ENCODE results near the gene SLC6A12. TPM values are rescaled to one million over a fixed set of nuclear protein-coding genes. Genes with fewer than 3 reads are reported as not detected.
A peak's percentile ranks its signal among the peaks of the same experiment; 100 is the strongest.

The SLC6A12 gene
- total RNA-seq, 1 donor from 2014 or later, result not detected

GRCh38 chr12:165862-166368, 48.0 kb downstream of the SLC6A12 start:
- Histone ChIP-seq H3K4me1 (no peaks in the 10 kb centered on the region), H3K36me3 (no peaks in the 10 kb centered on the region), H3K27me3 (no peaks in the 10 kb centered on the region), H3K9me3 (no peaks in the 10 kb centered on the region), H3K27ac (no peak overlapping the region), H3K4me3 (no peak overlapping the region)
- intact Hi-C loops (cut with DNase I), result no loop called here
- TF ChIP-seq POLR2AphosphoS5 (IDR thresholded peaks at IDR 0.05; ENCODE audit: insufficient read depth in 1 of 2, low read depth in 1 of 2) (no peak), POLR2A (IDR thresholded peaks at IDR 0.05) (no peak)
- TF ChIP-seq, protein P1, sequence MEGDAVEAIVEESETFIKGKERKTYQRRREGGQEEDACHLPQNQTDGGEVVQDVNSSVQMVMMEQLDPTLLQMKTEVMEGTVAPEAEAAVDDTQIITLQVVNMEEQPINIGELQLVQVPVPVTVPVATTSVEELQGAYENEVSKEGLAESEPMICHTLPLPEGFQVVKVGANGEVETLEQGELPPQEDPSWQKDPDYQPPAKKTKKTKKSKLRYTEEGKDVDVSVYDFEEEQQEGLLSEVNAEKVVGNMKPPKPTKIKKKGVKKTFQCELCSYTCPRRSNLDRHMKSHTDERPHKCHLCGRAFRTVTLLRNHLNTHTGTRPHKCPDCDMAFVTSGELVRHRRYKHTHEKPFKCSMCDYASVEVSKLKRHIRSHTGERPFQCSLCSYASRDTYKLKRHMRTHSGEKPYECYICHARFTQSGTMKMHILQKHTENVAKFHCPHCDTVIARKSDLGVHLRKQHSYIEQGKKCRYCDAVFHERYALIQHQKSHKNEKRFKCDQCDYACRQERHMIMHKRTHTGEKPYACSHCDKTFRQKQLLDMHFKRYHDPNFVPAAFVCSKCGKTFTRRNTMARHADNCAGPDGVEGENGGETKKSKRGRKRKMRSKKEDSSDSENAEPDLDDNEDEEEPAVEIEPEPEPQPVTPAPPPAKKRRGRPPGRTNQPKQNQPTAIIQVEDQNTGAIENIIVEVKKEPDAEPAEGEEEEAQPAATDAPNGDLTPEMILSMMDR (IDR thresholded peaks at IDR 0.05), result no peak
- no peak for DNase-seq (ENCODE audit: extremely low spot score in 2 of 2)

DNA sequence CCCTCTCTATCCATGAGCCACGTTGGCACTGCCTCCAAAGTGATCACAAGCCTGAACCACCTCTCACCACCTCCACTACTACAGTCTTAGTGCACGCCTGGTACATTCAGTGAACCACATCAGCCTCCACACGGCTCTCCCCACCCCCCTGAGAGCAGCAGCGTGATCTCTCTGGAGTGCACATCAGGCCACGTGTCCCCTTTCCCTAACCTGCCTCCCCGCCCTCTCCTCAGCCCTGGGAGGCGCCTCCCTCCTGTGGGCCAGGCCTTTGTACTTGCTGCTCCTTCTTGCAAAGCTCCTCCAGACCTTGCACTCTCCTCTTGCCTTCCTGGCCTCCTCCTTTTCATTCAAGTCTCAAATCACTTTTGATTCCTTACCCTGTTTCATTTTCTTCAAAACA, 49.8 kb downstream of the SLC6A12 start:
- Histone ChIP-seq H3K4me1 (no peaks in the 10 kb centered on the region), H3K9me3 (no peaks in the 10 kb centered on the region), H3K36me3 (no peaks in the 10 kb centered on the region), H3K27me3 (no peaks in the 10 kb centered on the region), H3K4me3 (no peak overlapping the region), H3K27ac (no peak overlapping the region)
- intact Hi-C loops (cut with DNase I), result no loop called here
- no peak for DNase-seq (ENCODE audit: extremely low spot score in 2 of 2)
- TF ChIP-seq, protein P1 (IDR thresholded peaks at IDR 0.05), result no peak
- TF ChIP-seq POLR2A (IDR thresholded peaks at IDR 0.05) (no peak), POLR2AphosphoS5 (IDR thresholded peaks at IDR 0.05; ENCODE audit: insufficient read depth in 1 of 2, low read depth in 1 of 2) (no peak)

DNA sequence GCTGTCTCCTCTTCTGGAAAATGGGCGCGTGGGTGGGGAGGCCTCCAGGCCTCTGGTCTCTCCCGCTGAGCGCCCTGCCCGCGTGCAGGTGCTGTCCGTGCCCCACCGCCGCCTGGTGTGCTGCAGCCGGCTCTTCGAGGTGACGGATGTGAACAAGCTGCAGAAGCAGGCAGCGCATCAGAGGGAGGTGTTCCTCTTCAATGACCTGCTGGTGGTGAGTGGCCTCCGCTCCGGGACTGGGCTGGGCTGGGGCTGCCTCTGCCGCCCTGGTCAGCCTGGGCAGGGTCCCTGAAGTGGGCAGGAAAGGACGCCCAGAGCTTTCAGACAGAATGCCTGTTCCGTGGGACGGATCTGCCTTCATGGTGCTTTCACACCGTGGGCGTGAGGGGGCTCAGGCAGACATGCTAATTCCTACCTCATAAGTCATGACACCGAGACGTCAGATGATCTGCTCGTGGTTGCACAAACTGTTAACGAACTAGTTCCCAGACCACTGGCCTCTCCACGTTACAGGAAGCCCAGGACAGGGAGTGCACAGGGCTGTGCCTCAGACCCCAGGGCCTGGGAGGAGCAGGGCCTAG, 50.5 kb downstream of the SLC6A12 start:
- intact Hi-C loops (cut with DNase I), result no loop called here
- no peak overlapping the region for H3K27ac ChIP-seq
- no peak overlapping the region for H3K4me3 ChIP-seq
- H3K36me3 ChIP-seq, result no peaks in the 10 kb centered on the region
- no peaks in the 10 kb centered on the region for H3K27me3 ChIP-seq
- no peak for DNase-seq (ENCODE audit: extremely low spot score in 2 of 2)
- H3K4me1 ChIP-seq, result no peaks in the 10 kb centered on the region
- H3K9me3 ChIP-seq, result no peaks in the 10 kb centered on the region
- no peak for TF ChIP-seq POLR2AphosphoS5 (IDR thresholded peaks at IDR 0.05; ENCODE audit: insufficient read depth in 1 of 2, low read depth in 1 of 2)
- TF ChIP-seq, protein P1 (IDR thresholded peaks at IDR 0.05), result no peak
- TF ChIP-seq POLR2A (IDR thresholded peaks at IDR 0.05), result no peak

DNA sequence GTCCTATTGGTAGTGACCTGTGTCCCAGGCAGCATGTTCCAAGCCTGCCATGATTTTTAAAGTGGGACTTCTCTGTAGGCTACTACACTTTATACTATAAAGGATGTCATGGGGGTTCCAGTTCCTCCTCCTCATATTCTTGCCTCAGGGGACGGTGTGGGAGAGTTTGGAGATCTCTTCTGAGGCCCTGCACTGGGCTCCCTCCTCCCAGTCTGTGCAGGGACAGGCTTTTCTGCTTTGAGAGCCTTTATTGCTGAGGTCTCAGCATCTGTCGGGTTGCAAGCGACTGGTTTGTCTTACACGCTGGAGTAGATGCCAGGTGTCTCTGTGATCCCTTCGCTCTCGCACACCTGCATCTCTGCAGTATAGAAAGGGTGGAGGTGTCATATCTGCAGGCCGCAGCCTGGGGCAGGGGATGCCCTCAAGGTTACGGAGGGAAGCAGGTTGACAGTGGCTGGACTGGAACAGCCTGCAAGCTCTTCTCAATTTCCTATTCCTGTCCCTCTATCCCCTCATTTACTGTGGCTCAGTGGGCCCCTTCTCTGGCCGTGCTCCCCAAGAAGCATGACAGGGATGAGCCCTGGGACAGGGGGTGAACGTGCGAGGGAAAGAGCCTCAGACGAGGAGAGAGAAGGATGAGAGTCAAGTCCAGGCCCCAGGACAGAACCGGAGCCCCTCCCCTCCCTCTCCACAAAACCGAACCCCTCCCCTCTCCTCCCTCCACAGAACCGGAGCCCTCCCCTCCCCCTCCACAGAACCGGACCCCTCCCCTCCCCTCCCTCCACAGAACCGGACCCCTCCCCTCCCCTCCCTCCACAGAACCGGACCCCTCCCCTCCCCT, 51.3 kb downstream of the SLC6A12 start:
- intact Hi-C loops (cut with DNase I), result no loop called here
- no peak overlapping the region for H3K27ac ChIP-seq
- no peaks in the 10 kb centered on the region for H3K9me3 ChIP-seq
- TF ChIP-seq POLR2A (IDR thresholded peaks at IDR 0.05) (no peak), POLR2AphosphoS5 (IDR thresholded peaks at IDR 0.05; ENCODE audit: insufficient read depth in 1 of 2, low read depth in 1 of 2) (no peak)
- TF ChIP-seq, protein P1 (IDR thresholded peaks at IDR 0.05), result no peak
- no peaks in the 10 kb centered on the region for H3K36me3 ChIP-seq
- H3K27me3 ChIP-seq, result no peaks in the 10 kb centered on the region
- no peaks in the 10 kb centered on the region for H3K4me1 ChIP-seq
- peak in 1 of 2 donors; percentile 100 for DNase-seq (ENCODE audit: extremely low spot score in 2 of 2)
- no peak overlapping the region for H3K4me3 ChIP-seq

DNA sequence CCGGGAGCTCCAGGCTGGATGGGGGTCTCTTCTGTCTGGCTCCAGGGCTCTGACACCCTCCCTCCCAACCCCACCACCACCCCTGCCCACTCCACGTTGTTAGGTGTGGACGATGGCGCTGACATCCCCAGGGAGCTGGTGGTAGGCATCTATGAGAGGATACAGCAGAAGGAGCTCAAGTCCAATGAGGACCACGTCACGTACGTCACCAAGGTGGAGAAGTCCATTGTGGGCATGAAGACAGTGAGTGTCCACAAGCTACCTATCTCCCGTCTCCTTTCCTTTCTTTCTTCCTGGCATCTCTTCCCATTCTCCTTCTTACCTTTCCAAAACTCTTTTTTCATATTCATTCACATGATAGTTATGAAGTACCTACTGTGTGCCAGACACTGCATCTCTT, 52.1 kb downstream of the SLC6A12 start:
- H3K4me1 ChIP-seq, result no peaks in the 10 kb centered on the region
- no peaks in the 10 kb centered on the region for H3K27me3 ChIP-seq
- H3K27ac ChIP-seq, result no peak overlapping the region
- no peak for DNase-seq (ENCODE audit: extremely low spot score in 2 of 2)
- no peaks in the 10 kb centered on the region for H3K9me3 ChIP-seq
- intact Hi-C loops (cut with DNase I), result no loop called here
- no peaks in the 10 kb centered on the region for H3K36me3 ChIP-seq
- H3K4me3 ChIP-seq, result no peak overlapping the region
- TF ChIP-seq, protein P1 (IDR thresholded peaks at IDR 0.05), result no peak
- TF ChIP-seq POLR2AphosphoS5 (IDR thresholded peaks at IDR 0.05; ENCODE audit: insufficient read depth in 1 of 2, low read depth in 1 of 2) (no peak), POLR2A (IDR thresholded peaks at IDR 0.05) (no peak)

All from vagina (tissue), 2 donors.